Osteocyte (in vitro differentiated cells): ENCODE results near the gene MTERF4. TPM values are rescaled to one million over a fixed set of nuclear protein-coding genes. Genes with fewer than 3 reads are reported as not detected.

Experiments
- DNase-seq: peaks from one replicate; pipeline ENCODE4 v3.0.0; 2021; ENCODE audit warnings: mixed read lengths; ENCODE audit not compliant: unreplicated experiment; ENCODE audit errors: extremely low spot score
- H3K27ac Mint-ChIP-seq: one replicate; pipeline ENCODE4 v1.8.0; 2021; ENCODE audit warnings: mild to moderate bottlenecking, mixed read lengths; ENCODE audit not compliant: unreplicated experiment
- H3K27me3 Mint-ChIP-seq: one replicate; pipeline ENCODE4 v1.8.0; 2021; ENCODE audit warnings: mixed read lengths; ENCODE audit not compliant: unreplicated experiment
- H3K36me3 Mint-ChIP-seq: one replicate; pipeline ENCODE4 v1.8.0; 2021; ENCODE audit warnings: mixed read lengths; ENCODE audit not compliant: unreplicated experiment
- H3K4me1 Mint-ChIP-seq: one replicate; pipeline ENCODE4 v1.8.0; 2021; ENCODE audit warnings: mixed read lengths; ENCODE audit not compliant: unreplicated experiment
- H3K4me3 Mint-ChIP-seq: one replicate; pipeline ENCODE4 v1.8.0; 2021; ENCODE audit warnings: mild to moderate bottlenecking, moderate library complexity, mixed read lengths; ENCODE audit not compliant: unreplicated experiment
- H3K9me3 Mint-ChIP-seq: one replicate; pipeline ENCODE4 v1.8.0; 2021; ENCODE audit warnings: mixed read lengths; ENCODE audit not compliant: unreplicated experiment
- CTCF ChIP-seq: fragments of 200-600 bp; sonication (generic); IDR thresholded peaks from 2 replicates; pipeline ENCODE4 v1.5.0; 2021; ENCODE audit warnings: antibody characterized with exemption, mild to moderate bottlenecking, moderate library complexity
- total RNA-seq: library from RNA; stranded (reverse); gene quantifications from 2 replicates; pipeline ENCODE4 v1.2.1, GENCODE V29; 2021

MTERF4 gene
- total RNA-seq, 1 donor from 2014 or later: 36.8 TPM

- no peak for DNase-seq
- no peak overlapping the region for H3K4me3 Mint-ChIP-seq
- H3K9me3 Mint-ChIP-seq: peaks cover 8% of the 10 kb centered on the region
- no peaks in the 10 kb centered on the region for H3K4me1 Mint-ChIP-seq
- no peaks in the 10 kb centered on the region for H3K27me3 Mint-ChIP-seq
- peaks cover 14% of the 10 kb centered on the region for H3K36me3 Mint-ChIP-seq
- no peak for TF ChIP-seq CTCF
- no peak overlapping the region for H3K27ac Mint-ChIP-seq
These were observed 20.4 kb upstream of the MTERF4 start for GRCh38 chr2:241122376-241123002.

- Mint-ChIP-seq H3K36me3 (peaks cover 14% of the 10 kb centered on the region), H3K9me3 (peaks cover 8% of the 10 kb centered on the region), H3K27me3 (no peaks in the 10 kb centered on the region), H3K27ac (no peak overlapping the region), H3K4me3 (no peak overlapping the region), H3K4me1 (no peaks in the 10 kb centered on the region)
- no peak for DNase-seq
- no peak for TF ChIP-seq CTCF
These were observed 18.9 kb upstream of the MTERF4 start for GRCh38 chr2:241121008-241121407.

GRCh38 chr2:241120440-241120839 lies 18.4 kb upstream of the MTERF4 start:
- Mint-ChIP-seq H3K9me3 (peaks cover 8% of the 10 kb centered on the region), H3K27me3 (no peaks in the 10 kb centered on the region), H3K27ac (no peak overlapping the region), H3K36me3 (peaks cover 14% of the 10 kb centered on the region), H3K4me1 (no peaks in the 10 kb centered on the region), H3K4me3 (no peak overlapping the region)
- no peak for TF ChIP-seq CTCF
- DNase-seq: no peak

- no peak for TF ChIP-seq CTCF
- no peaks in the 10 kb centered on the region for H3K27me3 Mint-ChIP-seq
- H3K27ac Mint-ChIP-seq: no peak overlapping the region
- peaks cover 18% of the 10 kb centered on the region for H3K36me3 Mint-ChIP-seq
- peaks cover 8% of the 10 kb centered on the region for H3K9me3 Mint-ChIP-seq
- no peak overlapping the region for H3K4me3 Mint-ChIP-seq
- H3K4me1 Mint-ChIP-seq: no peaks in the 10 kb centered on the region
- DNase-seq: peak; percentile 84
These were observed 16.8 kb upstream of the MTERF4 start for GRCh38 chr2:241118737-241119505.
